ENCODE results near the gene STAG1.
"Not testable (repeated sequence)": the region's sequence is repeated elsewhere in the genome, so short reads cannot be mapped to it uniquely, and the experiment has no call there.

DNA sequence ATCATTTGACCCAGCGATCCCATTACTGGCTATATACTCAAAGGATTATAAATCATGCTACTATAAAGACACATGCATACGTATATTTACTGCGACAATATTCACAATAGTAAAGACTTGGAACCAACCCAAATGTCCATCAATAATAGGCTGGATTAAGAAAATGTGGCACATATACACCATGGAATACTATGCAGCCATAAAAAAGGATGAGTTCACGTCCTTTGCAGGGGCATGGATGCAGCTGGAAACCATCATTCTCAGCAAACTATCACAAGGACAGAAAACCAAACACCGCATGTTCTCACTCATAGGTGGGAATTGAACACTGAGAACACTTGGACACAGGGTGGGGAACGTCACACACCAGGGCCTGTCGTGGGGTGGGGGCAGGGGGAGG is 237.6 kb downstream of the STAG1 start:
- TF ChIP-seq, protein P1, sequence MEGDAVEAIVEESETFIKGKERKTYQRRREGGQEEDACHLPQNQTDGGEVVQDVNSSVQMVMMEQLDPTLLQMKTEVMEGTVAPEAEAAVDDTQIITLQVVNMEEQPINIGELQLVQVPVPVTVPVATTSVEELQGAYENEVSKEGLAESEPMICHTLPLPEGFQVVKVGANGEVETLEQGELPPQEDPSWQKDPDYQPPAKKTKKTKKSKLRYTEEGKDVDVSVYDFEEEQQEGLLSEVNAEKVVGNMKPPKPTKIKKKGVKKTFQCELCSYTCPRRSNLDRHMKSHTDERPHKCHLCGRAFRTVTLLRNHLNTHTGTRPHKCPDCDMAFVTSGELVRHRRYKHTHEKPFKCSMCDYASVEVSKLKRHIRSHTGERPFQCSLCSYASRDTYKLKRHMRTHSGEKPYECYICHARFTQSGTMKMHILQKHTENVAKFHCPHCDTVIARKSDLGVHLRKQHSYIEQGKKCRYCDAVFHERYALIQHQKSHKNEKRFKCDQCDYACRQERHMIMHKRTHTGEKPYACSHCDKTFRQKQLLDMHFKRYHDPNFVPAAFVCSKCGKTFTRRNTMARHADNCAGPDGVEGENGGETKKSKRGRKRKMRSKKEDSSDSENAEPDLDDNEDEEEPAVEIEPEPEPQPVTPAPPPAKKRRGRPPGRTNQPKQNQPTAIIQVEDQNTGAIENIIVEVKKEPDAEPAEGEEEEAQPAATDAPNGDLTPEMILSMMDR (IDR thresholded peaks at IDR 0.05), result not testable (repeated sequence)
- TF ChIP-seq POLR2A (IDR thresholded peaks at IDR 0.05), result not testable (repeated sequence)

Data from tibial nerve (tissue), 3 donors.